Neural cell (in vitro differentiated cells): ENCODE measurements around the gene SH3TC2. TPM values are rescaled to one million over a fixed set of nuclear protein-coding genes. Genes with fewer than 3 reads are reported as not detected.

Experiments used
- H2AFZ ChIP-seq: fragments of 200-600, 300-800 bp; sonication (generic), shearing (Covaris generic); 2 replicates; pipeline ENCODE4 v1.6.0; 2014; ENCODE audit warnings: low read depth, mild to moderate bottlenecking, antibody characterized with exemption, low read length, moderate library complexity
- H3F3A ChIP-seq: fragments of 200-600 bp; shearing (Covaris generic); 2 replicates; pipeline ENCODE4 v1.6.1; 2016; ENCODE audit warnings: mild to moderate bottlenecking, moderate library complexity, mixed read lengths, antibody characterized with exemption, low read length; ENCODE audit not compliant: insufficient read depth, poor library complexity, severe bottlenecking
- H3K27ac ChIP-seq: fragments of 200-600, 300-800 bp; sonication (generic), shearing (Covaris generic); 2 replicates; pipeline ENCODE4 v1.5.1; 2014; ENCODE audit warnings: mild to moderate bottlenecking, low read length, moderate library complexity
- H3K27me3 ChIP-seq: fragments of 300-800, 200-600 bp; sonication (generic), shearing (Covaris generic); 2 replicates; pipeline ENCODE4 v1.6.0; 2014; ENCODE audit warnings: mild to moderate bottlenecking, low read depth, low read length, moderate library complexity; ENCODE audit not compliant: insufficient read depth
- H3K36me3 ChIP-seq: fragments of 300-800, 200-600 bp; sonication (generic), shearing (Covaris generic); 2 replicates; pipeline ENCODE4 v1.5.1; 2014; ENCODE audit warnings: mild to moderate bottlenecking, antibody characterized with exemption, low read length, moderate library complexity; ENCODE audit not compliant: insufficient read depth
- H3K4me2 ChIP-seq: fragments of 300-800, 200-600 bp; sonication (generic), shearing (Covaris generic); 2 replicates; pipeline ENCODE4 v1.6.0; 2014; ENCODE audit warnings: mild to moderate bottlenecking, low read length
- H3K4me3 ChIP-seq: fragments of 300-800, 200-600 bp; sonication (generic), shearing (Covaris generic); 2 replicates; pipeline ENCODE4 v1.5.1; 2014; ENCODE audit warnings: mild to moderate bottlenecking, low read length, moderate library complexity
- H3K79me2 ChIP-seq: fragments of 200-600 bp; shearing (Covaris generic); replicated peaks from 2 replicates; pipeline ENCODE4 v1.6.0; 2014; ENCODE audit warnings: mild to moderate bottlenecking, low read length, moderate library complexity; ENCODE audit not compliant: insufficient read depth
- H3K9ac ChIP-seq: fragments of 300-800, 200-600 bp; sonication (generic), shearing (Covaris generic); 2 replicates; pipeline ENCODE4 v1.6.1; 2016; ENCODE audit warnings: mild to moderate bottlenecking, low read length, mixed read lengths
- H3K9me2 ChIP-seq: fragments of 200-600 bp; shearing (Covaris generic); 2 replicates; pipeline ENCODE4 v1.6.1; 2016; ENCODE audit warnings: mild to moderate bottlenecking, low read length, mixed read lengths; ENCODE audit not compliant: insufficient read depth
- H3K9me3 ChIP-seq: fragments of 200-600, 300-800 bp; sonication (generic), shearing (Covaris generic); 2 replicates; pipeline ENCODE4 v1.6.1; 2016; ENCODE audit warnings: mild to moderate bottlenecking, mixed run types, low read length, moderate library complexity, mixed read lengths
- H4K20me1 ChIP-seq: fragments of 200-600 bp; shearing (Covaris generic); 2 replicates; pipeline ENCODE4 v1.6.1; 2016; ENCODE audit warnings: mild to moderate bottlenecking, mixed run types; ENCODE audit not compliant: insufficient read depth
- EP300 ChIP-seq: fragments of 450-650 bp; conservative IDR thresholded peaks from 2 replicates; pipeline ENCODE4 v1.6.1; 2014; ENCODE audit warnings: antibody characterized with exemption, mild to moderate bottlenecking, moderate library complexity; ENCODE audit not compliant: poor library complexity, severe bottlenecking
- EZH2 ChIP-seq: fragments of 200-600, 300-800 bp; shearing (Covaris generic), sonication (generic); IDR thresholded peaks from 2 replicates; pipeline ENCODE4 v1.6.1; 2014; ENCODE audit warnings: antibody characterized with exemption, low read length, borderline replicate concordance, mild to moderate bottlenecking; ENCODE audit not compliant: insufficient read depth, poor library complexity, severe bottlenecking
- MXI1 ChIP-seq: fragments of 450-650 bp; conservative IDR thresholded peaks from 2 replicates; pipeline ENCODE4 v1.6.1; 2014; ENCODE audit warnings: antibody characterized with exemption, mild to moderate bottlenecking; ENCODE audit not compliant: poor library complexity, severe bottlenecking
- POLR2AphosphoS5 ChIP-seq: IDR thresholded peaks from 2 replicates; pipeline ENCODE4 v1.6.1; 2012
- RAD21 ChIP-seq: fragments of 450-650 bp; conservative IDR thresholded peaks from 2 replicates; pipeline ENCODE4 v1.6.1; 2014; ENCODE audit warnings: antibody characterized with exemption, mild to moderate bottlenecking, moderate library complexity
- SMC3 ChIP-seq: fragments of 450-650 bp; conservative IDR thresholded peaks from 2 replicates; pipeline ENCODE4 v1.6.1; 2014; ENCODE audit warnings: antibody characterized with exemption, mild to moderate bottlenecking, moderate library complexity; ENCODE audit not compliant: poor library complexity
- TAF1 ChIP-seq: IDR thresholded peaks from 2 replicates; pipeline ENCODE4 v1.6.1; 2012; ENCODE audit warnings: low read depth
- polyA plus RNA-seq: library from polyadenylated mRNA; depleted of rRNA; stranded (reverse); fragments of >200 nt; gene quantifications from 2 replicates; pipeline ENCODE4 v1.2.3, GENCODE V29; 2014
- TF ChIP-seq, protein P1 (sequence below): fragments of 450-650 bp; IDR thresholded peaks from 2 replicates; pipeline ENCODE4 v1.5.1; 2014; ENCODE audit warnings: antibody characterized with exemption, mild to moderate bottlenecking, moderate library complexity; ENCODE audit not compliant: poor library complexity, severe bottlenecking
- TF ChIP-seq, protein P2 (sequence below): IDR thresholded peaks from 2 replicates; pipeline ENCODE4 v1.6.1; 2012; ENCODE audit warnings: borderline replicate concordance

The SH3TC2 gene
- polyA plus RNA-seq, 1 donor from 2014 or later, result not detected

DNA sequence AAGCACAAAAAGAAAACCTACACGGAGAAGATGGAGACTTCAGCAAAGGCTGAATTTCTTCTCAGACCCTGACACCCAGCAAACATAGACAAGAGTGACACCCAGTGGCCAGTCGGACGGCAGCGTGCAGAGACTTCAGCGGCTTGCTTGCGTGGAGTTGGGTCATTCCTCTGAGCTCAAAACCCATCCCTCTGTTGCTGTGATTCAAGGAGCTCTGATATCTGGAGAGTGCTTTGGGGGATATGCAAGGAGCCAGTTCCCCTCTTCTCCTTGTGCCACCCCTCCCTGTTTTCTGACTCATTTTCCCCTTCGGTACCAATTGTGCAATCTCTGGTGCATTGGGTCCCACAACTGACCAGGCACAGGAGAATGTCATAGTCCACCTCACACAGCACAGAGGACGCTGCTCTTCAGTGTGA is 27.5 kb downstream of the SH3TC2 start:
- Histone ChIP-seq H3K4me3 (no peak overlapping the region), H3K4me2 (no peak overlapping the region), H3K36me3 (no peaks in the 10 kb centered on the region), H4K20me1 (no peaks in the 10 kb centered on the region), H3K27me3 (no peaks in the 10 kb centered on the region), H3F3A (no peaks in the 10 kb centered on the region), H3K79me2 (no peaks in the 10 kb centered on the region), H3K9me2 (no peaks in the 10 kb centered on the region), H3K9me3 (no peaks in the 10 kb centered on the region), H2AFZ (no peak overlapping the region), H3K27ac (no peak overlapping the region), H3K9ac (no peak overlapping the region)
- TF ChIP-seq RAD21, result peak; percentile 90
- no peak for TF ChIP-seq EZH2
- TF ChIP-seq SMC3, result peak; percentile 89
- no peak for TF ChIP-seq EP300
- TF ChIP-seq, protein P1, sequence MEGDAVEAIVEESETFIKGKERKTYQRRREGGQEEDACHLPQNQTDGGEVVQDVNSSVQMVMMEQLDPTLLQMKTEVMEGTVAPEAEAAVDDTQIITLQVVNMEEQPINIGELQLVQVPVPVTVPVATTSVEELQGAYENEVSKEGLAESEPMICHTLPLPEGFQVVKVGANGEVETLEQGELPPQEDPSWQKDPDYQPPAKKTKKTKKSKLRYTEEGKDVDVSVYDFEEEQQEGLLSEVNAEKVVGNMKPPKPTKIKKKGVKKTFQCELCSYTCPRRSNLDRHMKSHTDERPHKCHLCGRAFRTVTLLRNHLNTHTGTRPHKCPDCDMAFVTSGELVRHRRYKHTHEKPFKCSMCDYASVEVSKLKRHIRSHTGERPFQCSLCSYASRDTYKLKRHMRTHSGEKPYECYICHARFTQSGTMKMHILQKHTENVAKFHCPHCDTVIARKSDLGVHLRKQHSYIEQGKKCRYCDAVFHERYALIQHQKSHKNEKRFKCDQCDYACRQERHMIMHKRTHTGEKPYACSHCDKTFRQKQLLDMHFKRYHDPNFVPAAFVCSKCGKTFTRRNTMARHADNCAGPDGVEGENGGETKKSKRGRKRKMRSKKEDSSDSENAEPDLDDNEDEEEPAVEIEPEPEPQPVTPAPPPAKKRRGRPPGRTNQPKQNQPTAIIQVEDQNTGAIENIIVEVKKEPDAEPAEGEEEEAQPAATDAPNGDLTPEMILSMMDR, result peak; percentile 86

DNA sequence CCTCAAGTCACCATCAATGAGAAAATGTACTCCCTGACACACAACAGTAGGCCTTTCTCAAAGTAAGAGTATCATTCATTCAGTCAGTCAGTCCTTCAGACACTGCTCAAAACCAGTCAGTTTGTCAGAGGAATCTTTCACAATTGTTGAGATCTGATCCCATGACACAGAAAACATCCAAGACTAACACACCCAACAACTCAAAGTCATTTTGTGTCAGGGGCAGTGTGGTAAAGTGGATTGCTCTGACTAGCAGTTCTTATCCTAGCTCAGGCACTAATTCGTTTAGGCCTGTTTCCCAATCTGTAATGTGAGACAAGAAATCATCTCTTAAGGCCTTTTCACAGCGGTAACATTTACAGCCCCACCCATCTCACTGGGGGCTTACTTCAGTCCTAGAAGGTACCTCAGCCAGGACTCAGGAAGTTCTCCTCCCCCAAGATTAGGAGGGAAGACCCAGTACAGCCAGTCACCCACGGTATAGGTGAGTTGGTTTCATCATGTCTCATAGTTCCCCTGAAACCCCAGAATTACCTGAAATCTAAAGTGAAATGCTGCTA is 31.9 kb downstream of the SH3TC2 start:
- no peak overlapping the region for H3K27ac ChIP-seq
- no peaks in the 10 kb centered on the region for H3K27me3 ChIP-seq
- H3K9ac ChIP-seq, result no peak overlapping the region
- H2AFZ ChIP-seq, result no peak overlapping the region
- H3K9me3 ChIP-seq, result no peaks in the 10 kb centered on the region
- H3K4me3 ChIP-seq, result no peak overlapping the region
- H3K4me2 ChIP-seq, result no peak overlapping the region
- H3K36me3 ChIP-seq, result no peaks in the 10 kb centered on the region
- H3F3A ChIP-seq, result no peaks in the 10 kb centered on the region
- H4K20me1 ChIP-seq, result no peaks in the 10 kb centered on the region
- H3K9me2 ChIP-seq, result no peaks in the 10 kb centered on the region
- H3K79me2 ChIP-seq, result no peaks in the 10 kb centered on the region
- TF ChIP-seq POLR2AphosphoS5, result no peak
- TF ChIP-seq, protein P2, sequence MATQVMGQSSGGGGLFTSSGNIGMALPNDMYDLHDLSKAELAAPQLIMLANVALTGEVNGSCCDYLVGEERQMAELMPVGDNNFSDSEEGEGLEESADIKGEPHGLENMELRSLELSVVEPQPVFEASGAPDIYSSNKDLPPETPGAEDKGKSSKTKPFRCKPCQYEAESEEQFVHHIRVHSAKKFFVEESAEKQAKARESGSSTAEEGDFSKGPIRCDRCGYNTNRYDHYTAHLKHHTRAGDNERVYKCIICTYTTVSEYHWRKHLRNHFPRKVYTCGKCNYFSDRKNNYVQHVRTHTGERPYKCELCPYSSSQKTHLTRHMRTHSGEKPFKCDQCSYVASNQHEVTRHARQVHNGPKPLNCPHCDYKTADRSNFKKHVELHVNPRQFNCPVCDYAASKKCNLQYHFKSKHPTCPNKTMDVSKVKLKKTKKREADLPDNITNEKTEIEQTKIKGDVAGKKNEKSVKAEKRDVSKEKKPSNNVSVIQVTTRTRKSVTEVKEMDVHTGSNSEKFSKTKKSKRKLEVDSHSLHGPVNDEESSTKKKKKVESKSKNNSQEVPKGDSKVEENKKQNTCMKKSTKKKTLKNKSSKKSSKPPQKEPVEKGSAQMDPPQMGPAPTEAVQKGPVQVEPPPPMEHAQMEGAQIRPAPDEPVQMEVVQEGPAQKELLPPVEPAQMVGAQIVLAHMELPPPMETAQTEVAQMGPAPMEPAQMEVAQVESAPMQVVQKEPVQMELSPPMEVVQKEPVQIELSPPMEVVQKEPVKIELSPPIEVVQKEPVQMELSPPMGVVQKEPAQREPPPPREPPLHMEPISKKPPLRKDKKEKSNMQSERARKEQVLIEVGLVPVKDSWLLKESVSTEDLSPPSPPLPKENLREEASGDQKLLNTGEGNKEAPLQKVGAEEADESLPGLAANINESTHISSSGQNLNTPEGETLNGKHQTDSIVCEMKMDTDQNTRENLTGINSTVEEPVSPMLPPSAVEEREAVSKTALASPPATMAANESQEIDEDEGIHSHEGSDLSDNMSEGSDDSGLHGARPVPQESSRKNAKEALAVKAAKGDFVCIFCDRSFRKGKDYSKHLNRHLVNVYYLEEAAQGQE, result no peak
- TF ChIP-seq TAF1, result no peak
- no peak for TF ChIP-seq MXI1
- no peak for TF ChIP-seq EP300
- no peak for TF ChIP-seq SMC3
- TF ChIP-seq RAD21, result no peak
- TF ChIP-seq, protein P1, result no peak
- no peak for TF ChIP-seq EZH2
